Measurements from ENCODE around the gene PPFIA1.

GRCh38 chr11:70368961-70369360, 98.5 kb downstream of the PPFIA1 start:
- TF ChIP-seq CTCF (IDR thresholded peaks at IDR 0.05) (no peak), POLR2A (IDR thresholded peaks at IDR 0.05) (no peak)

Measured in testis (tissue), 2 donors.